Measurements from ENCODE around the gene SOX6.

DNA sequence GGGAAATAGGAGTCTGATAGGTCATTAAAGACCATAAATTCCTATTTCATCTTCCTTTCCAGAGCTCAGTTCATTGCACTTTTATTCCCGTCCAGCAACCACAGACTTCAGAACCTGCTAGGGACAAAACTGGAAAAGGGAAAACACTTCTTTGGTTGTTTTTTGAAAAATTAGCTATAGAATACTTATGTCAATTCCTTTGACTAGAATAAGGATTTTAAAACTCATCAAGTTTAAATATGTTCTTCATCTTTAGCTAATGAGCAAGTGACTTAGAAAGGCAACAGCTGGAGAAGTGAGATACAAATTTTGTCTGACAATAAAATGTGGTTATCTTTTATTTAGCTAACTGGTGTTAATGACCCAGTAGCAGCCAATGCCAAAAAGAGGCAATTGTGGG, 206.9 kb downstream of the SOX6 start:
- TF ChIP-seq, protein P1, sequence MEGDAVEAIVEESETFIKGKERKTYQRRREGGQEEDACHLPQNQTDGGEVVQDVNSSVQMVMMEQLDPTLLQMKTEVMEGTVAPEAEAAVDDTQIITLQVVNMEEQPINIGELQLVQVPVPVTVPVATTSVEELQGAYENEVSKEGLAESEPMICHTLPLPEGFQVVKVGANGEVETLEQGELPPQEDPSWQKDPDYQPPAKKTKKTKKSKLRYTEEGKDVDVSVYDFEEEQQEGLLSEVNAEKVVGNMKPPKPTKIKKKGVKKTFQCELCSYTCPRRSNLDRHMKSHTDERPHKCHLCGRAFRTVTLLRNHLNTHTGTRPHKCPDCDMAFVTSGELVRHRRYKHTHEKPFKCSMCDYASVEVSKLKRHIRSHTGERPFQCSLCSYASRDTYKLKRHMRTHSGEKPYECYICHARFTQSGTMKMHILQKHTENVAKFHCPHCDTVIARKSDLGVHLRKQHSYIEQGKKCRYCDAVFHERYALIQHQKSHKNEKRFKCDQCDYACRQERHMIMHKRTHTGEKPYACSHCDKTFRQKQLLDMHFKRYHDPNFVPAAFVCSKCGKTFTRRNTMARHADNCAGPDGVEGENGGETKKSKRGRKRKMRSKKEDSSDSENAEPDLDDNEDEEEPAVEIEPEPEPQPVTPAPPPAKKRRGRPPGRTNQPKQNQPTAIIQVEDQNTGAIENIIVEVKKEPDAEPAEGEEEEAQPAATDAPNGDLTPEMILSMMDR (IDR thresholded peaks at IDR 0.05): no peak
- no peak for TF ChIP-seq POLR2A (IDR thresholded peaks at IDR 0.05)
